ENCODE data around the gene RNF150.

DNA sequence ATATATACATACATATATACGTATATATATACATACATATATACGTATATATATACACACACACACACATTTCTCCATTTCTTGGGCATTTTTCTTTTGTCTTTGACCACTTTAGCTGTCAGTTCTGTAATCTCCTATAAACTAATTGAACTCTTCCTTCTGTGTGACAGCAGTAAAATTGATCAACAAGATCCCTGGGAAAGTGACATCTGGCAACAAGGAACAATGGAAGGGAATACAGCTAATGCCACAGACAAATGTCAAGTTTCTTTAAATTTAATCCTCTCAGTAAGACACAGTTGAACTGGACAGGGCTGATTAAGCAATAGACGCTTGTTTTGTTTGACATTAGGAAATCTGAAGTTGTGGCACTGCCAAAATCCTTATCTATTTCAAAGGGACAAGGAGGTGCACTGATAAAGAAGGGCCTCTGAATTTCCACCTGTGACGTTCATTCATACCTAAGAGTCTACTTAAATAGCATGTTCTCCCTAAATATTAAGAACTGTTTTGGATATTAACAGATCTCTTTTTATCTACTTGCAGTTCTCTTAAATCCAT is 126.9 kb downstream of the RNF150 start:
- no peak for TF ChIP-seq CHD1 (IDR thresholded peaks at IDR 0.05; ENCODE audit: low read depth, low read length)
- no peak for TF ChIP-seq CTCF (conservative IDR thresholded peaks at IDR 0.05; ENCODE audit: low read depth, low read length)
- no peak for TF ChIP-seq NFE2L2 (IDR thresholded peaks at IDR 0.05; ENCODE audit: low read depth, low read length)
- no peak for TF ChIP-seq POLR2A (IDR thresholded peaks at IDR 0.05; ENCODE audit: low read depth, low read length)
- TF ChIP-seq MXI1 (IDR thresholded peaks at IDR 0.05; ENCODE audit: borderline replicate concordance, low read depth, low read length): no peak
